Prostate gland (tissue), 2 donors: ENCODE results near the gene PRKAG2. TPM values are rescaled to one million over a fixed set of nuclear protein-coding genes. Genes with fewer than 3 reads are reported as not detected.

Experiments
- DNase-seq: peaks from one replicate; pipeline ENCODE4 v3.0.0-alpha.2; 2019; ENCODE audit warnings: low spot score
- H3K27ac ChIP-seq, 2 donors: fragments of 200-600 bp; sonication (generic); 2 replicates each; pipeline ENCODE4 v1.5.1; 2017 to 2019
- H3K27me3 ChIP-seq: fragments of 200-600 bp; sonication (generic); replicated peaks from 2 replicates; pipeline ENCODE4 v1.5.1; 2019; ENCODE audit not compliant: insufficient read depth
- H3K36me3 ChIP-seq, 2 donors: fragments of 200-600 bp; sonication (generic); 1 replicate in 1 of 2; 2 replicates in 1 of 2; pipeline versions ENCODE4 v1.5.1 to v1.8.1; 2017 to 2019
- H3K4me1 ChIP-seq: fragments of 200-600 bp; sonication (generic); replicated peaks from 2 replicates; pipeline ENCODE4 v1.5.1; 2019
- H3K4me3 ChIP-seq, 2 donors: fragments of 200-600 bp; sonication (generic); 2 replicates each; pipeline ENCODE4 v1.5.1; 2017 to 2019
- H3K9me3 ChIP-seq: fragments of 200-600 bp; sonication (generic); 2 replicates; pipeline ENCODE4 v1.5.1; 2017
- CTCF ChIP-seq, 4 experiments: fragments of 200-600 bp in 2 of 4; fragments of 450-650 bp in 2 of 4; sonication (generic) in 2 of 4; IDR thresholded peaks; 1 replicate in 3 of 4; 2 replicates in 1 of 4; pipeline ENCODE4 v1.5.1; 2016 to 2019; ENCODE audit warnings: antibody characterized with exemption in 4 of 4, mild to moderate bottlenecking in 2 of 4, moderate library complexity in 2 of 4
- POLR2A ChIP-seq: fragments of 450-650 bp; IDR thresholded peaks from one replicate; pipeline ENCODE4 v1.6.1; 2016; ENCODE audit warnings: antibody characterized with exemption, mild to moderate bottlenecking
- POLR2AphosphoS5 ChIP-seq: sonication (generic); formaldehyde crosslinking; IDR thresholded peaks from one replicate; pipeline ENCODE4 v1.6.1; 2017; ENCODE audit warnings: antibody characterized with exemption
- WGBS: methylation state at CpG from one replicate; pipeline ENCODE4 v1.1.5; 2018; 5-methylcytosine and 5-hydroxymethylcytosine counted together
- intact Hi-C: fragments of 100-400 bp; cut with DNase I; formaldehyde crosslinking; loops from one replicate; pipeline ENCODE4 v1.14.2; 2022
- total RNA-seq, 2 donors: library from RNA; depleted of rRNA; stranded (reverse); fragments of >200 nt; gene quantifications; one replicate each; pipeline ENCODE4 v1.1.0, GENCODE V29; 2016

Gene PRKAG2
- total RNA-seq, 2 donors from 2014 or later = 31.6 to 38.1 TPM

GRCh38 chr7:151758622-151759540 lies 118.0 kb downstream of the PRKAG2 start:
- Histone ChIP-seq H3K4me1 (peaks cover 11% of the 10 kb centered on the region), H3K27me3 (no peaks in the 10 kb centered on the region), H3K9me3 (no peaks in the 10 kb centered on the region), H3K27ac (no peak overlapping the region), H3K36me3 (no peaks in the 10 kb centered on the region), H3K4me3 (no peak overlapping the region)
- no peak for DNase-seq
- intact Hi-C loops = loop anchor here (2.0 to 5.0 kb wide), 6 partner anchors 62 to 392 kb away; partner anchors contain the start of gene RHEB
- WGBS = 81% methylated on average over 18 of the region's 18 CpGs
- no peak for TF ChIP-seq POLR2A
- TF ChIP-seq POLR2AphosphoS5 = no peak
- TF ChIP-seq CTCF (IDR thresholded peaks at IDR 0.05) = no peak

GRCh38 chr7:151757274-151757673 lies 119.6 kb downstream of the PRKAG2 start:
- WGBS = 27% methylated on average over 8 of the region's 8 CpGs
- H3K27ac ChIP-seq = peak overlapping the region; percentile 43 to 83
- no peak for DNase-seq
- intact Hi-C loops = loop anchor here (5.0 kb wide), 5 partner anchors 60 to 295 kb away; partner anchors contain the start of gene RHEB
- H3K36me3 ChIP-seq = no peaks in the 10 kb centered on the region
- peaks cover 11% of the 10 kb centered on the region for H3K4me1 ChIP-seq
- TF ChIP-seq POLR2A = no peak
- no peak for TF ChIP-seq POLR2AphosphoS5
- TF ChIP-seq CTCF (IDR thresholded peaks at IDR 0.05) = no peak
- no peaks in the 10 kb centered on the region for H3K9me3 ChIP-seq
- H3K27me3 ChIP-seq = no peaks in the 10 kb centered on the region
- H3K4me3 ChIP-seq = no peak overlapping the region

- no peak overlapping the region for H3K4me3 ChIP-seq
- no peaks in the 10 kb centered on the region for H3K9me3 ChIP-seq
- H3K36me3 ChIP-seq = no peaks in the 10 kb centered on the region
- intact Hi-C loops = loop anchor here (5.0 kb wide), 5 partner anchors 60 to 295 kb away; partner anchors contain the start of gene RHEB
- TF ChIP-seq POLR2A = no peak
- no peak for TF ChIP-seq POLR2AphosphoS5
- no peak for TF ChIP-seq CTCF (IDR thresholded peaks at IDR 0.05)
- WGBS = 48% methylated on average over 13 of the region's 13 CpGs
- peak overlapping the region; percentile 43 to 83 for H3K27ac ChIP-seq
- H3K27me3 ChIP-seq = no peaks in the 10 kb centered on the region
- no peak for DNase-seq
- H3K4me1 ChIP-seq = peaks cover 11% of the 10 kb centered on the region
Measured at GRCh38 chr7:151756866-151757265, 120.0 kb downstream of the PRKAG2 start.

GRCh38 chr7:151756076-151756731 lies 120.7 kb downstream of the PRKAG2 start:
- intact Hi-C loops = loop anchor here (5.0 kb wide), 5 partner anchors 59 to 294 kb away; partner anchors contain the start of gene RHEB
- WGBS = 81% methylated on average over 19 of the region's 19 CpGs
- peaks cover 11% of the 10 kb centered on the region for H3K4me1 ChIP-seq
- H3K36me3 ChIP-seq = no peaks in the 10 kb centered on the region
- no peaks in the 10 kb centered on the region for H3K27me3 ChIP-seq
- no peak overlapping the region for H3K4me3 ChIP-seq
- H3K27ac ChIP-seq = peak overlapping the region; percentile 43 to 83
- TF ChIP-seq POLR2A = no peak
- TF ChIP-seq POLR2AphosphoS5 = no peak
- no peak for TF ChIP-seq CTCF (IDR thresholded peaks at IDR 0.05)
- no peaks in the 10 kb centered on the region for H3K9me3 ChIP-seq
- no peak for DNase-seq
